ENCODE measurements around the gene SFN. TPM values are rescaled to one million over a fixed set of nuclear protein-coding genes. Genes with fewer than 3 reads are reported as not detected.

SFN gene
- total RNA-seq, 2 experiments from 2014 or later = 1.8 to 1.9 TPM

GRCh38 chr1:26900001-26900814, 37.3 kb downstream of the SFN start, which contains the start of gene GPATCH3:
Gene GPATCH3 (minus strand): TSS chr1:26900467. CDS start chr1:26900442, 25 bp downstream.
- Mint-ChIP-seq H3K4me1 (ENCODE audit: low read depth) (peaks cover 27% of the 10 kb centered on the region), H3K9me3 (ENCODE audit: insufficient read depth) (no peaks in the 10 kb centered on the region), H3K27ac (peak within 1 kb of the TSS; percentile 95), H3K27me3 (ENCODE audit: low read depth) (no peaks in the 10 kb centered on the region), H3K4me3 (peak within 1 kb of the TSS; percentile 78), H3K36me3 (ENCODE audit: low read depth) (peaks cover 17% of the 10 kb centered on the region)
- DNase-seq = peak; percentile 94
- ATAC-seq = peak; percentile 94
- POLR2A ChIA-PET = interaction anchor here (1.0 to 3.8 kb wide), 17 partner anchors 9 to 324 kb away, joined by 3 to 70 read pairs (median 5); partner anchors contain the start of genes GPN2, NR0B2, NUDC and PIGV
- CTCF ChIA-PET = interaction anchor here (0.7 to 2.2 kb wide), 10 partner anchors 10 to 430 kb away, joined by 3 to 10 read pairs (median 4); partner anchors contain the start of genes GPN2 and NUDC

GRCh38 chr1:26900815-26901511, 38.0 kb downstream of the SFN start:
- Mint-ChIP-seq H3K27me3 (ENCODE audit: low read depth) (no peaks in the 10 kb centered on the region), H3K9me3 (ENCODE audit: insufficient read depth) (no peaks in the 10 kb centered on the region), H3K36me3 (ENCODE audit: low read depth) (peaks cover 15% of the 10 kb centered on the region), H3K27ac (peak overlapping the region; percentile 95), H3K4me1 (ENCODE audit: low read depth) (peaks cover 27% of the 10 kb centered on the region), H3K4me3 (peak overlapping the region; percentile 78)
- CTCF ChIA-PET = interaction anchor here (0.7 to 1.7 kb wide), 7 partner anchors 11 to 299 kb away, joined by 3 to 6 read pairs (median 4); partner anchors contain the start of genes GPN2 and NUDC
- DNase-seq = no peak
- POLR2A ChIA-PET = interaction anchor here (0.7 to 3.8 kb wide), 15 partner anchors 8 to 325 kb away, joined by 3 to 70 read pairs (median 6); partner anchors contain the start of genes GPN2, NR0B2, NUDC and PIGV
- ATAC-seq = no peak

GRCh38 chr1:26907071-26907917, 44.3 kb downstream of the SFN start:
- Mint-ChIP-seq H3K36me3 (ENCODE audit: low read depth) (no peaks in the 10 kb centered on the region), H3K27me3 (ENCODE audit: low read depth) (peaks cover 4% of the 10 kb centered on the region), H3K4me3 (no peak overlapping the region), H3K27ac (no peak overlapping the region), H3K4me1 (ENCODE audit: low read depth) (peaks cover 2% of the 10 kb centered on the region), H3K9me3 (ENCODE audit: insufficient read depth) (no peaks in the 10 kb centered on the region)
- ATAC-seq = no peak
- POLR2A ChIA-PET = interaction anchor here (1.0 kb wide), 1 partner anchor 17 kb away, joined by 3 read pairs; the partner anchor contains the start of gene GPN2
- DNase-seq = no peak
- CTCF ChIA-PET = no interaction called here

GRCh38 chr1:26909951-26910342, 47.0 kb downstream of the SFN start:
- H3K27ac Mint-ChIP-seq = no peak overlapping the region
- no peaks in the 10 kb centered on the region for H3K4me1 Mint-ChIP-seq (ENCODE audit: low read depth)
- ATAC-seq = no peak
- no peak for DNase-seq
- no peaks in the 10 kb centered on the region for H3K9me3 Mint-ChIP-seq (ENCODE audit: insufficient read depth)
- ChIA-PET POLR2A (interaction anchor here (1.4 kb wide), 1 partner anchor 10 kb away, joined by 3 read pairs; the partner anchor contains the start of gene GPATCH3), CTCF (interaction anchor here (1.3 kb wide), 1 partner anchor 9 kb away, joined by 3 read pairs; no protein-coding TSS in a partner anchor)
- H3K27me3 Mint-ChIP-seq (ENCODE audit: low read depth) = peaks cover 4% of the 10 kb centered on the region
- no peak overlapping the region for H3K4me3 Mint-ChIP-seq
- no peaks in the 10 kb centered on the region for H3K36me3 Mint-ChIP-seq (ENCODE audit: low read depth)

- H3K36me3 Mint-ChIP-seq (ENCODE audit: low read depth) = no peaks in the 10 kb centered on the region
- POLR2A ChIA-PET = interaction anchor here (1.4 kb wide), 1 partner anchor 10 kb away, joined by 3 read pairs; the partner anchor contains the start of gene GPATCH3
- H3K27ac Mint-ChIP-seq = no peak overlapping the region
- H3K4me1 Mint-ChIP-seq (ENCODE audit: low read depth) = no peaks in the 10 kb centered on the region
- H3K4me3 Mint-ChIP-seq = no peak overlapping the region
- ATAC-seq (no peak), DNase-seq (no peak)
- CTCF ChIA-PET = interaction anchor here (1.3 kb wide), 1 partner anchor 9 kb away, joined by 3 read pairs; no protein-coding TSS in a partner anchor
- no peaks in the 10 kb centered on the region for H3K9me3 Mint-ChIP-seq (ENCODE audit: insufficient read depth)
- H3K27me3 Mint-ChIP-seq (ENCODE audit: low read depth) = peaks cover 4% of the 10 kb centered on the region
These were observed 47.6 kb downstream of the SFN start for GRCh38 chr1:26910343-26911160.

GRCh38 chr1:26911399-26912146, 48.6 kb downstream of the SFN start:
- no peak for ATAC-seq
- DNase-seq = no peak
- Mint-ChIP-seq H3K36me3 (ENCODE audit: low read depth) (no peaks in the 10 kb centered on the region), H3K27me3 (ENCODE audit: low read depth) (peaks cover 7% of the 10 kb centered on the region), H3K4me3 (no peak overlapping the region), H3K4me1 (ENCODE audit: low read depth) (no peaks in the 10 kb centered on the region), H3K9me3 (ENCODE audit: insufficient read depth) (no peaks in the 10 kb centered on the region), H3K27ac (no peak overlapping the region)
- POLR2A ChIA-PET = interaction anchor here (1.4 kb wide), 1 partner anchor 11 kb away, joined by 3 read pairs; the partner anchor contains the start of gene GPATCH3
- CTCF ChIA-PET = no interaction called here

GRCh38 chr1:26912147-26912490, 49.2 kb downstream of the SFN start:
- Mint-ChIP-seq H3K4me1 (ENCODE audit: low read depth) (no peaks in the 10 kb centered on the region), H3K9me3 (ENCODE audit: insufficient read depth) (no peaks in the 10 kb centered on the region), H3K27me3 (ENCODE audit: low read depth) (peaks cover 7% of the 10 kb centered on the region), H3K27ac (no peak overlapping the region), H3K36me3 (ENCODE audit: low read depth) (no peaks in the 10 kb centered on the region), H3K4me3 (no peak overlapping the region)
- DNase-seq = no peak
- ATAC-seq = no peak
- POLR2A ChIA-PET = interaction anchor here (0.6 kb wide), 1 partner anchor 308 kb away, joined by 4 read pairs; no protein-coding TSS in a partner anchor
- CTCF ChIA-PET = no interaction called here

- DNase-seq (no peak), ATAC-seq (no peak)
- Mint-ChIP-seq H3K27ac (no peak overlapping the region), H3K9me3 (ENCODE audit: insufficient read depth) (no peaks in the 10 kb centered on the region), H3K27me3 (ENCODE audit: low read depth) (peaks cover 7% of the 10 kb centered on the region), H3K4me3 (no peak overlapping the region), H3K4me1 (ENCODE audit: low read depth) (no peaks in the 10 kb centered on the region), H3K36me3 (ENCODE audit: low read depth) (no peaks in the 10 kb centered on the region)
- ChIA-PET POLR2A (interaction anchor here (1.5 kb wide), 1 partner anchor 13 kb away, joined by 8 read pairs; the partner anchor contains the start of gene GPATCH3), CTCF (interaction anchor here (0.6 kb wide), 1 partner anchor 26 kb away, joined by 3 read pairs; no protein-coding TSS in a partner anchor)
These were observed 50.4 kb downstream of the SFN start for GRCh38 chr1:26913389-26913753.
